HEK293 (cell line): ENCODE data around the gene CDHR5.

Experiments used
- CTCF ChIA-PET: fragments of 350-600 bp; formaldehyde crosslinking; extraction: SDS; loops from one replicate; lab custom pipeline; 2021; ENCODE audit warnings: antibody characterized with exemption; lab: Yijun Ruan, JAX
- POLR2A ChIA-PET: fragments of 300-600 bp; formaldehyde crosslinking; extraction: SDS; loops from one replicate; lab custom pipeline; 2020; ENCODE audit warnings: antibody characterized with exemption, inconsistent platforms; lab: Yijun Ruan, JAX
- H3K27ac ChIP-seq: fragments of 200-500 bp; sonication (Bioruptor generic); 2 replicates; pipeline ENCODE4 v1.5.1; 2014; ENCODE audit warnings: low read depth, low read length, control low read depth, inconsistent platforms; ENCODE audit errors: extremely low read depth
- H3K36me3 ChIP-seq, 2 experiments: fragments of 200-500 bp in 1 of 2; sonication (Bioruptor generic) in 1 of 2; 1 replicate in 1 of 2; 2 replicates in 1 of 2; pipeline ENCODE4 v1.5.1; 2014 to 2017; ENCODE audit warnings: inconsistent platforms in 2 of 2, low read length in 2 of 2; ENCODE audit not compliant: control insufficient read depth in 2 of 2, insufficient read depth in 1 of 2
- H3K4me1 ChIP-seq: fragments of 200-500 bp; sonication (Bioruptor generic); 2 replicates; pipeline ENCODE4 v1.5.1; 2014; ENCODE audit warnings: mild to moderate bottlenecking, low read length, inconsistent platforms; ENCODE audit not compliant: control insufficient read depth, insufficient read depth
- H3K4me3 ChIP-seq: 2 replicates; pipeline ENCODE4 v1.5.1; 2011; ENCODE audit warnings: low read depth, mild to moderate bottlenecking, control low read depth, low read length, moderate library complexity
- H3K9me3 ChIP-seq: fragments of 200-500 bp; sonication (Bioruptor generic); 2 replicates; pipeline ENCODE4 v1.5.1; 2014; ENCODE audit warnings: low read depth, low read length, inconsistent platforms; ENCODE audit not compliant: control insufficient read depth, insufficient read depth
- PBX3 ChIP-seq: sonication (generic); formaldehyde crosslinking; IDR thresholded peaks from 2 replicates; pipeline ENCODE4 v1.8.1; 2022; ENCODE audit warnings: mild to moderate bottlenecking, moderate library complexity, missing genetic modification reagents
- PRDM6 ChIP-seq: fragments of 450-650 bp; formaldehyde crosslinking; IDR thresholded peaks from 2 replicates; pipeline ENCODE4 v1.5.1; 2017; ENCODE audit warnings: missing biosample characterization, missing genetic modification characterization
- REST ChIP-seq: fragments of 450-650 bp; formaldehyde crosslinking; IDR thresholded peaks from 2 replicates; pipeline ENCODE4 v1.5.1; 2016; ENCODE audit warnings: missing biosample characterization, missing genetic modification characterization
- ZNF157 ChIP-seq: fragments of 450-650 bp; formaldehyde crosslinking; IDR thresholded peaks from 2 replicates; pipeline ENCODE4 v1.5.1; 2016; ENCODE audit warnings: missing biosample characterization, missing genetic modification characterization
- ZNF184 ChIP-seq: fragments of 450-650 bp; IDR thresholded peaks from 2 replicates; pipeline ENCODE4 v1.5.1; 2018; ENCODE audit warnings: missing biosample characterization, mild to moderate bottlenecking, missing genetic modification characterization
- ZNF214 ChIP-seq: fragments of 450-650 bp; formaldehyde crosslinking; IDR thresholded peaks from 2 replicates; pipeline ENCODE4 v1.5.1; 2017; ENCODE audit warnings: missing biosample characterization, mild to moderate bottlenecking, missing genetic modification characterization, borderline replicate concordance
- ZNF23 ChIP-seq: fragments of 450-650 bp; formaldehyde crosslinking; IDR thresholded peaks from 2 replicates; pipeline ENCODE4 v1.5.1; 2016; ENCODE audit warnings: missing biosample characterization, missing genetic modification characterization, borderline replicate concordance
- ZNF311 ChIP-seq: fragments of 450-650 bp; formaldehyde crosslinking; IDR thresholded peaks from 2 replicates; pipeline ENCODE4 v1.5.1; 2017; ENCODE audit warnings: missing biosample characterization, missing genetic modification characterization, borderline replicate concordance
- ZNF518A ChIP-seq: fragments of 450-650 bp; formaldehyde crosslinking; conservative IDR thresholded peaks from 2 replicates; pipeline ENCODE4 v1.5.1; 2016; ENCODE audit warnings: low read depth, missing biosample characterization, missing genetic modification characterization
- ZNF548 ChIP-seq: fragments of 450-650 bp; formaldehyde crosslinking; IDR thresholded peaks from 2 replicates; pipeline ENCODE4 v1.5.1; 2016; ENCODE audit warnings: missing biosample characterization, missing genetic modification characterization
- ZNF560 ChIP-seq: fragments of 450-650 bp; formaldehyde crosslinking; IDR thresholded peaks from 2 replicates; pipeline ENCODE4 v1.5.1; 2017; ENCODE audit warnings: missing biosample characterization, missing genetic modification characterization, borderline replicate concordance
- ZNF561 ChIP-seq: fragments of 450-650 bp; IDR thresholded peaks from 2 replicates; pipeline ENCODE4 v1.5.1; 2018; ENCODE audit warnings: missing biosample characterization, missing genetic modification characterization, borderline replicate concordance
- ZNF571 ChIP-seq: fragments of 450-650 bp; formaldehyde crosslinking; IDR thresholded peaks from 2 replicates; pipeline ENCODE4 v1.5.0; 2017; ENCODE audit warnings: missing biosample characterization, missing genetic modification characterization
- ZNF654 ChIP-seq: fragments of 450-650 bp; formaldehyde crosslinking; IDR thresholded peaks from 2 replicates; pipeline ENCODE4 v1.5.1; 2016; ENCODE audit warnings: low read depth, missing biosample characterization, missing genetic modification characterization
- ZNF791 ChIP-seq: fragments of 450-650 bp; formaldehyde crosslinking; IDR thresholded peaks from 2 replicates; pipeline ENCODE4 v1.5.1; 2016; ENCODE audit warnings: missing biosample characterization, missing genetic modification characterization
- ZNF830 ChIP-seq: fragments of 450-650 bp; IDR thresholded peaks from 2 replicates; pipeline ENCODE4 v1.5.0; 2018; ENCODE audit warnings: missing biosample characterization, missing genetic modification characterization, low read depth, mild to moderate bottlenecking, moderate library complexity

CDHR5 gene

GRCh38 chr11:630871-631270 lies 6.1 kb upstream of the CDHR5 start:
- ChIA-PET CTCF (interaction anchor here (0.7 kb wide), 1 partner anchor 78 kb away, joined by 3 read pairs; no protein-coding TSS in a partner anchor), POLR2A (no interaction called here)
- H3K4me3 ChIP-seq: no peak overlapping the region
- TF ChIP-seq ZNF791 (tag by site-specific recombination) (no peak), ZNF571 (no peak), ZNF830 (no peak), REST (tag by site-specific recombination) (no peak), ZNF560 (tag by site-specific recombination) (no peak), ZNF548 (tag by site-specific recombination) (no peak), ZNF518A (tag by site-specific recombination) (no peak), ZNF311 (tag by site-specific recombination) (no peak), ZNF654 (no peak), ZNF23 (tag by site-specific recombination) (no peak), ZNF184 (tag by site-specific recombination) (no peak), ZNF157 (tag by site-specific recombination) (no peak), ZNF214 (no peak), PRDM6 (no peak), PBX3 (CRISPR knock-in tag) (no peak), ZNF561 (tag by site-specific recombination) (no peak)
- no peak overlapping the region for H3K27ac ChIP-seq
- H3K9me3 ChIP-seq: no peaks in the 10 kb centered on the region
- no peaks in the 10 kb centered on the region; a peak in 1 of 3 replicates for H3K36me3 ChIP-seq
- no peaks in the 10 kb centered on the region for H3K4me1 ChIP-seq
